C4-2B (cell line): ENCODE data around the gene ADARB2.

Source experiments
- ZFX ChIP-seq: fragments of 450-650 bp; IDR thresholded peaks from 2 replicates; pipeline ENCODE4 v1.6.1; 2017
- TF ChIP-seq, protein P1 (sequence below): fragments of 450-650 bp; conservative IDR thresholded peaks from 2 replicates; pipeline ENCODE4 v1.5.1; 2017; ENCODE audit warnings: mild to moderate bottlenecking

DNA sequence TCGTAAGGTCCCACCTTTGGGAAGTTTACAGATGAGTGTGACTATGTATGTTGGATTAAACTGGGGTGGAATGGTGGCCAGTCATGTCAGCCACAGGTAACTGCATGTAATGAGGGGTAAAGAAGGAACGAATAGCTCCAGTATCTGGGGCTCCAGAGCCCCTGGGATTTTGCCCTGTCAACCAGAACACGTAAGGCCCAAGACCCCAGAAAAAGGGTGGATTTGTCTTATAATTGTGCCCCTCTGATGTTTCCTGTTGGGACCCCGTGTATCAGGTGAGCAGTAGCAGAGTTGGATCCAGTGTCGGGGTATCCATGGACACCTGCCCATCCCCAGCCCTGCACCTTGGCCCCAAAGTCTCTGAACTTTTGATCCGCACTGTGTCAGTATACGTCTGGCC is 76.9 kb downstream of the ADARB2 start:
- TF ChIP-seq, protein P1, sequence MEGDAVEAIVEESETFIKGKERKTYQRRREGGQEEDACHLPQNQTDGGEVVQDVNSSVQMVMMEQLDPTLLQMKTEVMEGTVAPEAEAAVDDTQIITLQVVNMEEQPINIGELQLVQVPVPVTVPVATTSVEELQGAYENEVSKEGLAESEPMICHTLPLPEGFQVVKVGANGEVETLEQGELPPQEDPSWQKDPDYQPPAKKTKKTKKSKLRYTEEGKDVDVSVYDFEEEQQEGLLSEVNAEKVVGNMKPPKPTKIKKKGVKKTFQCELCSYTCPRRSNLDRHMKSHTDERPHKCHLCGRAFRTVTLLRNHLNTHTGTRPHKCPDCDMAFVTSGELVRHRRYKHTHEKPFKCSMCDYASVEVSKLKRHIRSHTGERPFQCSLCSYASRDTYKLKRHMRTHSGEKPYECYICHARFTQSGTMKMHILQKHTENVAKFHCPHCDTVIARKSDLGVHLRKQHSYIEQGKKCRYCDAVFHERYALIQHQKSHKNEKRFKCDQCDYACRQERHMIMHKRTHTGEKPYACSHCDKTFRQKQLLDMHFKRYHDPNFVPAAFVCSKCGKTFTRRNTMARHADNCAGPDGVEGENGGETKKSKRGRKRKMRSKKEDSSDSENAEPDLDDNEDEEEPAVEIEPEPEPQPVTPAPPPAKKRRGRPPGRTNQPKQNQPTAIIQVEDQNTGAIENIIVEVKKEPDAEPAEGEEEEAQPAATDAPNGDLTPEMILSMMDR: no peak
- TF ChIP-seq ZFX: no peak
